Breast epithelium (tissue), 3 donors: ENCODE measurements around the gene INTS6L.

ENCODE experiments used
- CTCF ChIP-seq, 3 donors: fragments of 450-650 bp; IDR thresholded peaks; one replicate each; pipeline ENCODE4 v1.5.1; 2016 to 2017; ENCODE audit warnings: antibody characterized with exemption in 3 of 3, mild to moderate bottlenecking in 3 of 3, moderate library complexity in 3 of 3
- POLR2A ChIP-seq: fragments of 450-650 bp; IDR thresholded peaks from one replicate; pipeline ENCODE4 v1.6.1; 2016; ENCODE audit warnings: antibody characterized with exemption, mild to moderate bottlenecking, moderate library complexity

GRCh38 chrX:135498236-135498635, 22.2 kb upstream of the INTS6L start:
- TF ChIP-seq POLR2A (no peak), CTCF (IDR thresholded peaks at IDR 0.05) (no peak)
